ENCODE data around the gene C15orf62. TPM values are rescaled to one million over a fixed set of nuclear protein-coding genes. Genes with fewer than 3 reads are reported as not detected.

The C15orf62 gene
- total RNA-seq, 4 donors from 2014 or later = 0.59 TPM; not detected in 3

GRCh38 chr15:40754883-40755811 is 14.6 kb upstream of the C15orf62 start, which contains the start of gene RMDN3:
TSS of gene RMDN3 (minus strand) at chr15:40755254. CDS start at chr15:40754783, 471 bp downstream.
- H3K9me3 ChIP-seq = no peaks in the 10 kb centered on the region
- H3K4me3 ChIP-seq = peak within 1 kb of the TSS; percentile 65 to 96 (median 72)
- WGBS, 2 donors = 1 to 2% methylated on average over 47 to 66 of the region's 66 CpGs
- H3K4me1 ChIP-seq = peaks cover 0 to 26% (median 5%) of the 10 kb centered on the region in 4 donors
- TF ChIP-seq POLR2A (IDR thresholded peaks at IDR 0.05) (peak; percentile 3 to 61), EP300 (IDR thresholded peaks at IDR 0.05) (peak; percentile 81 to 97), CTCF (IDR thresholded peaks at IDR 0.05) (peak in 3 of 5 experiments; percentile 22 to 58 (median 31))
- no peaks in the 10 kb centered on the region for H3K27me3 ChIP-seq
- H3K27ac ChIP-seq = peak within 1 kb of the TSS; percentile 72 to 92 (median 88)
- DNase-seq (ENCODE audit: low spot score in 2 of 2) = peak; percentile 82 to 89
- H3K36me3 ChIP-seq = peaks cover 0 to 28% (median 6%) of the 10 kb centered on the region in 3 donors

- peaks cover 0 to 21% (median 1%) of the 10 kb centered on the region in 3 donors for H3K36me3 ChIP-seq
- DNase-seq (ENCODE audit: low spot score in 2 of 2) = no peak
- TF ChIP-seq EP300 (IDR thresholded peaks at IDR 0.05) = no peak
- TF ChIP-seq POLR2A (IDR thresholded peaks at IDR 0.05) = no peak
- no peak for TF ChIP-seq CTCF (IDR thresholded peaks at IDR 0.05)
- no peaks in the 10 kb centered on the region for H3K27me3 ChIP-seq
- H3K9me3 ChIP-seq = no peaks in the 10 kb centered on the region
- H3K4me3 ChIP-seq = peak overlapping the region; percentile 65 to 96 (median 72)
- peak overlapping the region; percentile 72 to 92 (median 88) for H3K27ac ChIP-seq
- 75 to 76% methylated on average over 10 of the region's 10 CpGs for WGBS, 2 donors
- H3K4me1 ChIP-seq = peaks cover 0 to 26% (median 5%) of the 10 kb centered on the region in 4 donors
Observed at GRCh38 chr15:40755812-40756208, 14.0 kb upstream of the C15orf62 start.

GRCh38 chr15:40756938-40757337 is 12.8 kb upstream of the C15orf62 start:
- Histone ChIP-seq H3K27me3 (no peaks in the 10 kb centered on the region), H3K36me3 (peaks cover 0 to 10% (median 0%) of the 10 kb centered on the region in 3 donors), H3K4me1 (peaks cover 0 to 26% (median 5%) of the 10 kb centered on the region in 4 donors), H3K9me3 (no peaks in the 10 kb centered on the region), H3K27ac (no peak overlapping the region), H3K4me3 (no peak overlapping the region)
- whole genome bisulfite sequencing, 2 donors = 44 to 60% methylated on average over 6 of the region's 6 CpGs
- DNase-seq (ENCODE audit: low spot score in 2 of 2) = no peak
- TF ChIP-seq CTCF (IDR thresholded peaks at IDR 0.05) (no peak), EP300 (IDR thresholded peaks at IDR 0.05) (no peak), POLR2A (IDR thresholded peaks at IDR 0.05) (no peak)

GRCh38 chr15:40759961-40760360 is 9.8 kb upstream of the C15orf62 start:
- Histone ChIP-seq H3K36me3 (no peaks in the 10 kb centered on the region), H3K27ac (no peak overlapping the region), H3K4me3 (no peak overlapping the region), H3K4me1 (peaks cover 0 to 27% (median 18%) of the 10 kb centered on the region in 4 donors), H3K9me3 (no peaks in the 10 kb centered on the region), H3K27me3 (no peaks in the 10 kb centered on the region)
- TF ChIP-seq CTCF (IDR thresholded peaks at IDR 0.05) (no peak), EP300 (IDR thresholded peaks at IDR 0.05) (no peak), POLR2A (IDR thresholded peaks at IDR 0.05) (no peak)
- DNase-seq (ENCODE audit: low spot score in 2 of 2) = no peak
- 87 to 93% methylated on average over 5 of the region's 5 CpGs for WGBS, 2 donors

All from tibial nerve (tissue), 4 donors.